IPS-20b (cell line): ENCODE data around the gene PRPF31.

Experiments used
- H3K27ac ChIP-seq: one replicate; pipeline ENCODE4 v1.5.1; 2013; ENCODE audit warnings: low read length
- H3K27me3 ChIP-seq: 2 replicates; pipeline ENCODE4 v1.6.1; 2013; ENCODE audit warnings: mild to moderate bottlenecking, low read length, inconsistent platforms; ENCODE audit not compliant: insufficient read depth
- H3K36me3 ChIP-seq: 2 replicates; pipeline ENCODE4 v1.6.1; 2013; ENCODE audit warnings: low read depth, mild to moderate bottlenecking, inconsistent platforms, low read length, moderate library complexity; ENCODE audit not compliant: insufficient read depth
- H3K4me1 ChIP-seq: 2 replicates; pipeline ENCODE4 v1.6.1; 2013; ENCODE audit warnings: mild to moderate bottlenecking, control low read depth, inconsistent platforms, low read length, moderate library complexity; ENCODE audit not compliant: insufficient read depth
- H3K4me3 ChIP-seq: 2 replicates; pipeline ENCODE4 v1.5.1; 2013; ENCODE audit warnings: mild to moderate bottlenecking, low read length, inconsistent platforms
- H3K9ac ChIP-seq: 2 replicates; pipeline ENCODE4 v1.6.1; 2013; ENCODE audit warnings: low read depth, mild to moderate bottlenecking, inconsistent platforms, low read length, moderate library complexity
- H3K9me3 ChIP-seq: 2 replicates; pipeline ENCODE4 v1.6.1; 2013; ENCODE audit warnings: mild to moderate bottlenecking, low read depth, low read length, inconsistent platforms; ENCODE audit not compliant: insufficient read depth

The PRPF31 gene

DNA sequence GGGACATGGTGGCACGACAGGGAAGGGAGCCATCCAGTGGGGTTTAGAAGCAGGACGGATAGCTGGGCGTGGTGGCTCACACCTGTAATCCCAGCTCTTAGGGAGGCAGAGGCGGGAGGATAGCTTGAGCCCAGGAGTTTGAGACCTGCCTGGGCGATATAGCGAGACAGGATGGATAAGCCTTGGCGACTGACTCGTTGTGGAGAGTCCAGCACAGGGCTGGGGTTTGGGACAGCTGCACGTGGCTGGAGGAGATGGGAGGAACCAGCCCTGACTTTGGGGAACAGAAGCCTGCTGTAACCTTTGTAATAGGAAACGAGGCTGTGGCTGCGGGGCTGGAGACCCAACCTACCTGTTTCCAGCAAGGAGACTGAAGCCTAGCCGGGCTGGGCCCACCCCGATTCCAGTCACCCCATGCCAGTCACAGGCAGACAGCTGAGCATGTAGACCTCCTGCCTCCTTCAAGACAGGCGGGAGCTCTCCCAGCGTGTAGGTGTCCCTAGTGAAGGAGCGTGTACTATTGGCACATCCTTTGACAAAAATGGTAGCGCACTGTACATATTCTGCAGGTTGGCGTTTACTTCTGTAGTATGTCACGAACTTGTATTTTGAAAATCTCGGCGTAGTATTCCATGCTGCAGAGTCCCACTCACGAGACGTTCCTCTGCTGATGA is 35.9 kb downstream of the PRPF31 start:
- Histone ChIP-seq H3K4me1 (no peaks in the 10 kb centered on the region), H3K4me3 (no peak overlapping the region), H3K27ac (no peak overlapping the region), H3K27me3 (no peaks in the 10 kb centered on the region), H3K9me3 (no peaks in the 10 kb centered on the region), H3K36me3 (peaks cover 95% of the 10 kb centered on the region), H3K9ac (no peak overlapping the region)

DNA sequence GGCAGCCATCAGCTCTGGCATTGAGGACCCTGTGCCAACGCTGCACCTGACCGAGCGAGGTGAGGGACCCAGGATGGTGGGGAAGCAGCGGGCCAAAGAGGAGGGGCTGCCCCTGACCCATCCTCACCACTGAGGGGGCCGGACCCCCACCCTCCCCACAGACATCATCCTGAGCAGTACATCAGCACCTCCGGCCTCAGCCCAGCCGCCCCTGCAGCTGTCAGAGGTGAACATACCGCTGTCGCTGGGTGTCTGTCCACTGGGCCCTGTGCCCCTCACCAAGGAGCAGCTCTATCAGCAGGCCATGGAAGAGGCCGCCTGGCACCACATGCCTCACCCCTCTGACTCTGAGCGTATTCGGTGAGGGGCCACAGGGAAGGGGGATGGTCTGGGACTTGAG is 36.7 kb downstream of the PRPF31 start:
- Histone ChIP-seq H3K4me3 (no peak overlapping the region), H3K36me3 (peaks cover 95% of the 10 kb centered on the region), H3K4me1 (no peaks in the 10 kb centered on the region), H3K9me3 (no peaks in the 10 kb centered on the region), H3K27ac (no peak overlapping the region), H3K27me3 (no peaks in the 10 kb centered on the region), H3K9ac (no peak overlapping the region)

DNA sequence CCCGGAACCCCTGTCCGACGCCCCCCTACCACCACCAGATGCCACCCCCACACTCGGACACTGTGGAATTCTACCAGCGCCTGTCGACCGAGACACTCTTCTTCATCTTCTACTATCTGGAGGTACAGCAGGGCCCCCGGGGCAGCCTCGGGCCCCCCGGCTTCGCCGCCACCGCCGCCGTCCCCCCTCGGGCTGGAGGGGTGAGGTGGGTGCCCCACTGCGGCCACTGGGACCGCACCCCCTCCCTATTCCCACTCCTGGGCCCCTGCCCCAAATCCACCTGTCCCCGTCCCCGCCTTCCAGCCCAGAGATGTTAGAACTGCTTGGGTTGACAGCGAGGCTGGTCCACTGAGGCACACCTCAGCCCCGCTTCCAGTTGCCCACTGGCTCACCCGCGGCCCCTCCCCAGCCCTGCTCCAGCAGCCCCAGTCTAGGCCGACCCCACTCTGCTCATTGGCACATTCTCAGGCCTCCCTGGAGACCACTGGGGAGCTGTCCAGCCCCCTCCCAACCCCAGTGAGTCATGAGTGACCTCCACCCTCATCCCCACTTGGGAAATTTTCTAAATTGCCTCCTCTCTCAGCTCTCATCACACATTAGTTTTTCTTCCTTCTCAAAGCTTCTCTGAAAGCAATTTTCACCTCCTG is 37.4 kb downstream of the PRPF31 start:
- peaks cover 95% of the 10 kb centered on the region for H3K36me3 ChIP-seq
- H3K9me3 ChIP-seq = no peaks in the 10 kb centered on the region
- H3K4me1 ChIP-seq = no peaks in the 10 kb centered on the region
- H3K27ac ChIP-seq = no peak overlapping the region
- H3K9ac ChIP-seq = no peak overlapping the region
- no peak overlapping the region for H3K4me3 ChIP-seq
- H3K27me3 ChIP-seq = no peaks in the 10 kb centered on the region

DNA sequence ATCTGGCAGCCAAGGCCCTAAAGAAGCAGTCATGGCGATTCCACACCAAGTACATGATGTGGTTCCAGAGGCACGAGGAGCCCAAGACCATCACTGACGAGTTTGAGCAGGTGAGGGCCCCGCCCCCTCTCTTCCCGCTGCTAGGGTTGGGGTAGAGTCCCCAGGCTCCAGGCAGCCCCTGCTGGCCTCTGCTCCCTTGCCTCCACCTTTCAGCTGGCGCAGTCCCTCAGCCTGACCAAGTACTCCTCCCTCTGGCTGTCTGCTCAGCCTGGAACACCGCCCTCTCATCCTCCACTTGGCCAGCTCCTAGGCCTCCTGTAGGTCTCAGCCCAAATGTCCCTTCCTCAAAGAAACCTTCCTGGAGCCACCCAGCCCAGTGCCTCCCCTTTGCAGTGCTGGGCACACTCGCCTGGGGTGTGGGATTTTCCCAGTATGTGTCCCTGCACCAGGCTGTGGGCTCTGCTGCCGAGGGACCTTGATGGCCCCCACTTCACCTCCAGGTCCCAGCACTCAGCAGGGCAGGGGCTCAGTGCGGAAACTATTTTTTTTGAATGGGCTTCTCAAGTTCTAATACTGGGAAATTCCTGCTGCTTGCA is 38.3 kb downstream of the PRPF31 start:
- Histone ChIP-seq H3K9me3 (no peaks in the 10 kb centered on the region), H3K27ac (no peak overlapping the region), H3K4me3 (no peak overlapping the region), H3K4me1 (no peaks in the 10 kb centered on the region), H3K9ac (no peak overlapping the region), H3K36me3 (peaks cover 92% of the 10 kb centered on the region), H3K27me3 (no peaks in the 10 kb centered on the region)

DNA sequence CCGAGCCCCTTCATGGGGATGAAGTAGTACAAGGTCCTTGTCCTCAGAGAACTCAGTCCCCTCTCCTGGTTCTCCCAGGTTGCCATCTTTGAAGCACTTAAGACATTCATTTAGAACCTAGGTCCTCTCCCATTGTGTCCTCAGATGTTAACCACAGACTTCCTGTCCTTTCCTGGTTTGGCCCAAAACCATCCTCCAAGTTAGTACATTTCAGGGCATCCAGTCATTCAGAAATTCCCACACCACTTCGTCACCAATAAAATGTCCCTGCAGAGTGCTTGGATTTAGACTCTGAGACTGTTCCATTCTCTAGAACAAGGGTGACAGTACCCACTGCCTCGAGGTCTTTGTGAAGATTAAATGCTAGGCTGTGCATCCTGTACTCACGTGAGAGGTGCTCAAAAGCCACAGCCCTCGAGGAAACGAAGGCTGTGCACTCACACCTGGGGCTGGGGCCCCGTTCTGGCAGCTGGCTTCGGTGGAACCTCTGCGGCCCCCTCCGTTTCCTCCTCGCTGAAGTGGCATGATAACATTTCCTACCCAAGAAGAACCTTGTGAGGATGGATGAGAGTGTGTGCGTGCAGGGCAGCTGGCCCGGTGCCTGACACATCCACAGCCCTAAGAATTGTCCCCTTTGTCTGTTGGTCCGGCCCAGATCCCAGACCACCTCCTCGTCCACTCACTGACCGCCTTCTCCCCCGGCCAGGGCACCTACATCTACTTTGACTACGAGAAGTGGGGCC is 39.2 kb downstream of the PRPF31 start:
- Histone ChIP-seq H3K36me3 (peaks cover 83% of the 10 kb centered on the region), H3K4me1 (no peaks in the 10 kb centered on the region), H3K9ac (no peak overlapping the region), H3K4me3 (no peak overlapping the region), H3K9me3 (no peaks in the 10 kb centered on the region), H3K27me3 (no peaks in the 10 kb centered on the region), H3K27ac (no peak overlapping the region)

DNA sequence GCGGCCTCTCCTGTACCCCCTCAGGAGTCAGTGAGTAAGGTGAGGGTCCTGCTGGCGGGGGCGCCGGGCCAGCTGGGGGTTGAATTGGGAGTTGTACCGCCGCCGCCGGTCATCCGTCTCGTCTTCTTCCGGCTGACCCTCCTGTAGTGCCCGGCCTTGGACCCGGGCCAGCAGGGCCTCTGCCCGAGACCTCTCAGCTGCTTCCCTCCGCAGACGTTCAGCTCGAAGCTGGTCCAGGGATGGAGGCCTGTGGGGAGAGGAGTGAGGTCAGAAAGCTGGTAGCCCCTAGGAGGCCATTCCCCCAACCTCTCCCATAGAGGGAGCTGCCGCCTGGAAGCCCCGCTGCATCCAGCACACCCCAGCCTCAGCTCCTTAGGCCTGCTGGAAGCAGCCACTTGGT is 40.1 kb downstream of the PRPF31 start:
- Histone ChIP-seq H3K4me1 (no peaks in the 10 kb centered on the region), H3K27ac (no peak overlapping the region), H3K9ac (no peak overlapping the region), H3K9me3 (no peaks in the 10 kb centered on the region), H3K36me3 (peaks cover 74% of the 10 kb centered on the region), H3K27me3 (no peaks in the 10 kb centered on the region), H3K4me3 (no peak overlapping the region)

DNA sequence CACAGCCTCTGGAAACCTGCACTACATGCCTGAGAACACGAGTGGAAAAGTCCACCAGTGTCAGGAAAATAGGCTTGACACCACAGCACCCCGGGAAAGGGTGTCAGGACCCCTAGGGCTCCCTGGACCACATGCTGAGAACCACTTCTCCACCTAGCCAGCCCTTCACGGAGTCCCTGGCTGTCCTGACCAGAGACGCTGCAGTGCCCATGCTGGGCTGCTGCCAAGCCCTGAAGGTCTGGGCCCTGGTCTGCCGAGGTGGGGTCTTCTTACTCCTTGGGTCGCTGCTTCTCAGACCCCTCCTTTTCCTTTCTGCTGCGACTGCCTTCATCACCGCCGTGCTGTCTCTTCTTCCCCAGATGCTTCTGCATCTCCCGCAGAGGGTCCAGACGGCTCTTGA is 40.9 kb downstream of the PRPF31 start:
- H3K36me3 ChIP-seq = peaks cover 67% of the 10 kb centered on the region

GRCh38 chr19:54156953-54157352 is 41.4 kb downstream of the PRPF31 start:
- Histone ChIP-seq H3K4me1 (no peaks in the 10 kb centered on the region), H3K27me3 (no peaks in the 10 kb centered on the region), H3K9me3 (no peaks in the 10 kb centered on the region), H3K36me3 (peaks cover 62% of the 10 kb centered on the region), H3K27ac (no peak overlapping the region), H3K9ac (no peak overlapping the region), H3K4me3 (no peak overlapping the region)

More for the DNA sequence above, 40.9 kb downstream of the PRPF31 start:
- Histone ChIP-seq H3K9ac (no peak overlapping the region), H3K27ac (no peak overlapping the region), H3K9me3 (no peaks in the 10 kb centered on the region), H3K4me3 (no peak overlapping the region), H3K4me1 (no peaks in the 10 kb centered on the region), H3K27me3 (no peaks in the 10 kb centered on the region)

- H3K36me3 ChIP-seq = peaks cover 43% of the 10 kb centered on the region
- H3K9ac ChIP-seq = peak overlapping the region; percentile 73; the same call in 1 of the 2 replicates
- no peaks in the 10 kb centered on the region for H3K4me1 ChIP-seq
- peak overlapping the region; percentile 84 for H3K4me3 ChIP-seq
- peak overlapping the region; percentile 80 for H3K27ac ChIP-seq
- H3K27me3 ChIP-seq = peaks cover 6% of the 10 kb centered on the region; the same call in 1 of the 2 replicates
- no peaks in the 10 kb centered on the region for H3K9me3 ChIP-seq
Observed at GRCh38 chr19:54158812-54159351, 43.3 kb downstream of the PRPF31 start.

DNA sequence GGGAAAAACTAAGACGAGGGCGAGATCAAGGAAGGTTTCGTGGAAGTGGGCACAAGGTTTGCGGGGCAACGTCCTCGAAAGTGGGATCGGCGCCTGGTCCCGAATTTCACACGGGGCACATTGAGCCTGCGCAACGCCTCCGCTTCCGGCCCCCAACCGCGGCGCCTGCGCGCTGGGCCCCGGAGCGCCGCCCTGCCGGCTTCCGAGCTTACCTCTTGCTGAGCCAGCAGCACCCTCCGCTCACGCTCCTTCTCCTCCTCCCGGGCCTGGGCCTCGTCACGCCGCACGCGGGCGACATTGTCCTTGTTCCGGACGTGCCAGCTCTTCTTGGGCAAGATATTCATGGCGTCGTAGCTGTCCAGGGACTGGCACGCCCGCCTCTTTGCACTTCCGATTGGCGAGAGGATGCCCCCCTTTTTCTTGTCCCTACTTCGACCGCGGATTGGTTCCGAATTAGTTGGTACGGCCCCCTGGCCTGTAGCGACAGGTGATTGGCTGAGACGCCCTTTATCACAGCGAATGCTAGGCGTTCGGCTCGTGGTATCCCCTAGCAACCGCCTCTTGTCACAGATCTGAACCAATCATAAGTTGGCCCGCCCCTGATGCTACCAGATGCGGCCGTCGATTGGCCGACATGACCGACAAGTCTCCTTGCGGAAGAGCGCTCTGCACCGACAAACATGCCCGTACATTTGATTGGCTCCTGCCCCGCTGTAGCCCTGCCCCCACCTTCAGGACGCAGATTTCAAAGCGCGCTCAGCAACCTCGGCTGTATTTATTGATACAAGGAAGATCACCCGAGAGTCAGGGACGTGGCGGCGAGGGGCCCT is 44.0 kb downstream of the PRPF31 start, which contains the start of gene LENG1:
LENG1 (minus strand) TSS at position 370 of the 830 bp plus-strand sequence; CDS start at position 344, 26 bp downstream.
- H3K27me3 ChIP-seq = peaks cover 6% of the 10 kb centered on the region; the same call in 1 of the 2 replicates
- H3K36me3 ChIP-seq = peaks cover 36% of the 10 kb centered on the region
- peak within 1 kb of the TSS; percentile 84 for H3K4me3 ChIP-seq
- H3K9me3 ChIP-seq = no peaks in the 10 kb centered on the region
- peak within 1 kb of the TSS; percentile 79; the same call in 1 of the 2 replicates for H3K9ac ChIP-seq
- H3K4me1 ChIP-seq = no peaks in the 10 kb centered on the region
- peak within 1 kb of the TSS; percentile 80 for H3K27ac ChIP-seq
